ENCODE results near the gene NANS. TPM values are rescaled to one million over a fixed set of nuclear protein-coding genes. Genes with fewer than 3 reads are reported as not detected.

NANS gene
- total and polyA plus RNA-seq, 2 of the 8 experiments (the other 6 are each of a cell fraction or from before 2014, with no cell fraction given) = 56.5 to 67.3 TPM

DNA sequence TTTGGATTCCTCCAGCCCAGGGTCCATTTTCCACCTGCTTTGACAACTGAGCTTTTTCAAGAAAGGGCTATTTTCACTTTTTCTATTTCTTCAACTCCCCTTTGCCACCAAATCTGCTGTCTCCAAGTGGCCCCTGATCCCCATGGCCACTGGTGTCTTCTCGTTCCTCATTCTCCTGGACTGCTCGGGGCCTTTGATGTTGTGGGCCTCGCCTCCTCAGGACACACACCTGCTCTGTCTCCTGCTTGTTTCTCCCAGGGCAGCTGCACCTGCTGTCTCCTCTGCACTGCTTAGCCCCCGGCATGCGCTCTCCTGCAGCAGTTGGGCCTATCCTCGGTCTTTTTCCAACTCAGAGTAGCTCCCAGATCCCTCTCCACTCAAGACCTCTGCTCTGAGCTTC is 16.3 kb upstream of the NANS start (continued):
- TF ChIP-seq, protein P1, sequence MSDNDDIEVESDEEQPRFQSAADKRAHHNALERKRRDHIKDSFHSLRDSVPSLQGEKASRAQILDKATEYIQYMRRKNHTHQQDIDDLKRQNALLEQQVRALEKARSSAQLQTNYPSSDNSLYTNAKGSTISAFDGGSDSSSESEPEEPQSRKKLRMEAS (IDR thresholded peaks at IDR 0.05) = no peak
- TF ChIP-seq TAF1 (IDR thresholded peaks at IDR 0.05; ENCODE audit: low read depth, low read length) (no peak), TAF7 (optimal IDR thresholded peaks at IDR 0.05; ENCODE audit: borderline replicate concordance, low read depth, low read length) (no peak), SIX5 (IDR thresholded peaks at IDR 0.05; ENCODE audit: low read depth, low read length) (no peak)
